8988T (cell line): Measurements from ENCODE around the gene ZFYVE28.
"Not testable (repeated sequence)": the region's sequence is repeated elsewhere in the genome, so short reads cannot be mapped to it uniquely, and the experiment has no call there.

Experiments
- DNase-seq: peaks from one replicate; pipeline ENCODE4 v3.0.0; 2011

Gene ZFYVE28

DNA sequence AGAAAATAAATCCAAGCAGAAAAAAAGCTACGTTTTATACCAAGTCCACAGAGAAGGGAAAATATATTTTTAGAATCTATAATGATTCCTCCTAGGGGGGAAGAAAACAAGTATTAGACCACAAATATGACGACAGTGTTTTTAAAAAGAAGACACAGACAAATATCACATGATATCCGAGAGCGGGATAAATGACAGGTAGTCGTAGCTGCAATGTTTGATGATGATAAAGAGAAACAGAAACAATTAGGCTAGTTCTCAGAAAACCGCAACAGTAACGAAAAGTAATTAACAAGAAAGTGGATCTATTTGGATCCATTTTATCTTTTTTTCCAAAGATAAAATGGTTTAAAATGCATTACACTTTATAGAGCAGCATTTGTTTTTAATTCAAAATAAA, 177.4 kb downstream of the ZFYVE28 start:
- DNase-seq = no peak

GRCh38 chr4:2236944-2237666, 181.3 kb downstream of the ZFYVE28 start:
- no peak for DNase-seq

DNA sequence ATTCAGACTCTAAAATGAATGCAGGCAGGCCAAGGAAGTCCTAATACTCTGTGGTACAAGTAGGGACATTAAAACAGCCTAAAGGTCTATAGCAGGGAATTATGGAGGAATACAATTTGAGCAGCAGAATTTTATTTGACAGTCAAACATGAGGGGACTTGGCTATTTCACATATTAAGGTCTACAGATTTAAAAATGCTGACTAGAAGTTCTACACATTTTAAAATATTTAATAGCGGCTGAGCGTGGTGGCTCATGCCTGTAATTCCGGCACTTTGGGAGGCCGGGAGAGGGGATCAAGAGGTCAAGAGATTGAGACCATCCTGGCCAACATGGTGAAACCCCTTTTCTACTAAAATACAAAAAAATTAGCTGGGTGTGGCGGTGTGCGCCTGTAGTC, 187.4 kb downstream of the ZFYVE28 start:
- no peak for DNase-seq

GRCh38 chr4:2226261-2226660, 192.2 kb downstream of the ZFYVE28 start:
- no peak for DNase-seq

DNA sequence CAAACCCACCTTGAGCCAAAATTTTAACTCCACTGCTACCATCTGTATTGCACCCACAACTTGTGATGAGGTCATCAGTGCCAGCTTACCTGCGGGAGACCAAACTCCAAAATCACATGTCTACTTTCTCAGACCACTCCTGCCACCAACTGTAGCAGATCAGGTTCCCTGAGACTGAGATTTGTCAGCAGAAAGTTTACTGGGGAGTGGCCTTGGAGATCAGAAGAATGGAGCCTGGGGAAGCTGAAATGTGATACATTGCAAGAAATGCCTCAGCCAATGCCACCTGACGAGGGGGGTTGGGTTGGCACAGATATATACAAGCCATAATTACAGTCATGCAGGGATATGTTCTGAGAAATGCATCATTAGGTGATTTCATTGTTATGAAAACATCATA, 195.6 kb downstream of the ZFYVE28 start:
- DNase-seq = no peak

DNA sequence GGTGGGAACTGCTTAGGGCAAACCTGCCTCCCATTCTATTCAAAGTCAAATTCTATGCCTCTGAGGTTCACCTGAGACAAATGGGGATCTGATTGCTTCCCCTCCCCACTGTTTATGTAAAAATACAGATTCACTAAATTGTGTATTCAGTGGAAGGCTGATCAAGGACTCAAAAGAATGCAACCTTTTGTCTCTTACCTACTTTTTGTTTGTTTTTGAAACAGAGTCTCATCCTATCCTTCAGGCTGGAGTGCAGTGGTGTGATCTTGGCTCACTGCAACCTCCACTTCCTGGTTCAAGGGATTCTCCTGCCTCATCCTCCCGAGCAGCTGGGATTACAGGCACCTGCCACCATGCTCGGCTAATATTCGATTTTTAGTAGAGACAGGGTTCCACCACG, 197.1 kb downstream of the ZFYVE28 start:
- DNase-seq = not testable (repeated sequence)

GRCh38 chr4:2220016-2220630, 198.3 kb downstream of the ZFYVE28 start:
- DNase-seq = peak; percentile 35
